ENCODE data around the gene FOXS1. TPM values are rescaled to one million over a fixed set of nuclear protein-coding genes. Genes with fewer than 3 reads are reported as not detected.

Gene FOXS1
- total RNA-seq, 4 donors from 2014 or later, result 0.33 TPM; not detected in 3

GRCh38 chr20:31836853-31837608 is 8.4 kb downstream of the FOXS1 start:
- Histone ChIP-seq H3K27ac (peak overlapping the region; percentile 79 to 95 (median 80)), H3K27me3 (no peaks in the 10 kb centered on the region), H3K9me3 (no peaks in the 10 kb centered on the region), H3K4me1 (peaks cover 14 to 29% of the 10 kb centered on the region in 2 donors), H3K4me3 (no peak overlapping the region), H3K36me3 (no peaks in the 10 kb centered on the region)
- DNase-seq (no peak), ATAC-seq (no peak)
- TF ChIP-seq, protein P1, sequence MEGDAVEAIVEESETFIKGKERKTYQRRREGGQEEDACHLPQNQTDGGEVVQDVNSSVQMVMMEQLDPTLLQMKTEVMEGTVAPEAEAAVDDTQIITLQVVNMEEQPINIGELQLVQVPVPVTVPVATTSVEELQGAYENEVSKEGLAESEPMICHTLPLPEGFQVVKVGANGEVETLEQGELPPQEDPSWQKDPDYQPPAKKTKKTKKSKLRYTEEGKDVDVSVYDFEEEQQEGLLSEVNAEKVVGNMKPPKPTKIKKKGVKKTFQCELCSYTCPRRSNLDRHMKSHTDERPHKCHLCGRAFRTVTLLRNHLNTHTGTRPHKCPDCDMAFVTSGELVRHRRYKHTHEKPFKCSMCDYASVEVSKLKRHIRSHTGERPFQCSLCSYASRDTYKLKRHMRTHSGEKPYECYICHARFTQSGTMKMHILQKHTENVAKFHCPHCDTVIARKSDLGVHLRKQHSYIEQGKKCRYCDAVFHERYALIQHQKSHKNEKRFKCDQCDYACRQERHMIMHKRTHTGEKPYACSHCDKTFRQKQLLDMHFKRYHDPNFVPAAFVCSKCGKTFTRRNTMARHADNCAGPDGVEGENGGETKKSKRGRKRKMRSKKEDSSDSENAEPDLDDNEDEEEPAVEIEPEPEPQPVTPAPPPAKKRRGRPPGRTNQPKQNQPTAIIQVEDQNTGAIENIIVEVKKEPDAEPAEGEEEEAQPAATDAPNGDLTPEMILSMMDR (IDR thresholded peaks at IDR 0.05 in 4 of 5, conservative IDR thresholded peaks at IDR 0.05 in 1 of 5), result no peak
- intact Hi-C loops (cut with DNase I; ENCODE audit: low total_unique reads), result loop anchor here (2.0 to 10.0 kb wide), 3 partner anchors 14 to 278 kb away; partner anchors contain the start of gene TPX2
- in situ Hi-C loops (cut with MboI; ENCODE audit: low sequenced_read_pairs in 4 of 4), result loop anchor here in 1 of 4 donors (25.0 kb wide), 1 partner anchor 100 kb away; the partner anchor contains the start of gene TPX2

DNA sequence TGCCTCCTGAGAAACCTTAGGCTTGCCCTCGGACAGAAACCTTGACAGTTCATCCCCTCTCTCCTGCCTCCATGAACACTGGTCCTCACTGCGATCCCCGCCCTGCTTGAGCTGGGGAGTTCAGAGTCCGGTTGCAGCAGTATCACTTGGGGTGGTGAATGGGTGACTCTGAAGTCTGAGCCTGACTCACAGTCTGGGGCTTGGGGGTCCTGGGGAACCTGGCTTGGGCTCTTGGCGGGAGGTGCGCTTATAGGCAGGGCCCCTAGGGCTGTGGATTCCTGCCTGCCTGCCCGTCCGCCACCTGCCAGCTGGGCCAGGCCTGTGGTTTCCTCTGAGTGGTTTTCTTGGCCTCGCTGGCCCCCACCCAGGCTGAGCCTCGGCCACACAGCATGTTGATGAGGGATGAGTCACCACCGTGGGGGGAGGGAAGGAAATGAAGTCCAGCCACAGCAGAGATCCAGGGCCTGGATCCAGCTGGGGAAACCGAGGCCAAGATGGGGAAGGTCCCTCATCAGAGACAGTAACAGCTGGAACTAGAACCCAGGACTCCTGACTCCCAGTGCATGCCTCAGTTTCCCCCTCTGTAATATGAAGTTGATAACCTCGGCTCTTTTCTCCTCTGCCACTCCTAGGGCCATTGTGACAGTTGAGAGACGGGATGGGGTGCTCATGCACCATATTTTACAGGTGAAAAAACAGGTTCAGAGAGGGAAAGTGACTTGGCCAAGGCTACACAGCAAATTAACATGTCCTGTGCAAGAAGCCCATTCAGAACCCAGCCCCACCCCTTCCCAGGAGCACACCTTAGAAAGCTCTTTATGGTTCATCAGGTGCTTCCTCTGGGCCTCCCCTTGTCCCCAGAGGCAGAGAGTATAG is 9.2 kb downstream of the FOXS1 start:
- in situ Hi-C loops (cut with MboI; ENCODE audit: low sequenced_read_pairs in 4 of 4), result loop anchor here in 1 of 4 donors (25.0 kb wide), 1 partner anchor 99 kb away; the partner anchor contains the start of gene TPX2
- intact Hi-C loops (cut with DNase I; ENCODE audit: low total_unique reads), result loop anchor here (2.0 to 10.0 kb wide), 3 partner anchors 13 to 279 kb away; partner anchors contain the start of gene TPX2
- H3K4me1 ChIP-seq, result peaks cover 14 to 33% of the 10 kb centered on the region in 2 donors

GRCh38 chr20:31835554-31835953 is 9.8 kb downstream of the FOXS1 start:
- intact Hi-C loops (cut with DNase I; ENCODE audit: low total_unique reads) (loop anchor here (5.0 to 10.0 kb wide), 2 partner anchors 98 to 279 kb away; partner anchors contain the start of gene TPX2), in situ Hi-C loops (cut with MboI; ENCODE audit: low sequenced_read_pairs in 4 of 4) (loop anchor here in 1 of 4 donors (25.0 kb wide), 1 partner anchor 98 kb away; the partner anchor contains the start of gene TPX2)
- no peaks in the 10 kb centered on the region for H3K27me3 ChIP-seq
- no peaks in the 10 kb centered on the region for H3K9me3 ChIP-seq
- H3K4me1 ChIP-seq, result peaks cover 14 to 38% of the 10 kb centered on the region in 2 donors
- ATAC-seq (peak in 1 of 2 donors; percentile 2), DNase-seq (no peak)
- TF ChIP-seq, protein P1 (IDR thresholded peaks at IDR 0.05 in 4 of 5, conservative IDR thresholded peaks at IDR 0.05 in 1 of 5), result no peak
- no peak for TF ChIP-seq POLR2A (IDR thresholded peaks at IDR 0.05)
- H3K4me3 ChIP-seq, result no peak overlapping the region
- peaks cover 0 to 4% of the 10 kb centered on the region in 2 donors for H3K36me3 ChIP-seq
- peak overlapping the region; percentile 79 to 95 (median 80) for H3K27ac ChIP-seq

More for the DNA sequence above, 9.2 kb downstream of the FOXS1 start:
- no peak for TF ChIP-seq POLR2A (IDR thresholded peaks at IDR 0.05)
- TF ChIP-seq, protein P1 (IDR thresholded peaks at IDR 0.05 in 4 of 5, conservative IDR thresholded peaks at IDR 0.05 in 1 of 5), result no peak
- Histone ChIP-seq H3K27me3 (no peaks in the 10 kb centered on the region), H3K9me3 (no peaks in the 10 kb centered on the region), H3K4me3 (no peak overlapping the region), H3K27ac (peak overlapping the region; percentile 79 to 95 (median 80)), H3K36me3 (peaks cover 0 to 4% of the 10 kb centered on the region in 2 donors)
- ATAC-seq (peak; percentile 81 to 96), DNase-seq (peak; percentile 89 to 94)

DNA sequence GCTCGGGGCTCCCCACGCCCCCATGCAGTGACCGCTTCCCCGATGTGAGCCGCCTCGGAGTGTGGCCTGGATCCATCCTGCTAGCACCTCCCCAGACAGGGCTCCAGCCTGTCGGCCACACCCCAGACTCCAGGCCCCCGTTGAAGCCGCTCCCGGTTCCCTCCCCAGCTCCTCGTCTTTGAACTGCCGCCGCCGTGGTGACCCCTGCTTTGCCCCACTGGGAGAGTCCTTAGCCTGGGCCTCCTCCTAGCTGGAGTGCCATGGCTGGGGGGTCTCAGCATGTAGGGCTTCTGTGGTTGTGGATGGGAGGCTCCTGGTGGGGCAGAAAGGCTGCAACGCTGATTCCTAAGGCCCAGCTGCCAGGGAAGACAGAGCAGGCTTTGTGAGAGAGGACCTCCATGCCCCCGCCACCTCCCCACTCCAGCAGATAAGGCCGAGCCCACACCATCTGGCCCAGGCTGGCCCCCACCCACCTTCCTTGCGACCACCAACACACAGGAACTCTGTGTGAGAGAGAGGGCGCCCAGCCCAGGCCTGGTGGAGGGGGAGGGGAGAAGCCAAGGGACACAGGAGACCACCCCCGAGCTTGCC is 11.4 kb downstream of the FOXS1 start:
- Histone ChIP-seq H3K4me1 (peaks cover 14 to 48% of the 10 kb centered on the region in 2 donors), H3K9me3 (no peaks in the 10 kb centered on the region), H3K27me3 (no peaks in the 10 kb centered on the region), H3K36me3 (peaks cover 0 to 4% of the 10 kb centered on the region in 2 donors), H3K27ac (peak overlapping the region; percentile 69 to 95 (median 80)), H3K4me3 (no peak overlapping the region)
- intact Hi-C loops (cut with DNase I; ENCODE audit: low total_unique reads), result loop anchor here (2.0 to 10.0 kb wide), 2 partner anchors 109 to 281 kb away; no protein-coding TSS in a partner anchor
- TF ChIP-seq, protein P1 (IDR thresholded peaks at IDR 0.05 in 4 of 5, conservative IDR thresholded peaks at IDR 0.05 in 1 of 5), result no peak
- no peak for TF ChIP-seq POLR2A (IDR thresholded peaks at IDR 0.05)
- DNase-seq, result no peak
- ATAC-seq, result no peak
- in situ Hi-C loops (cut with MboI; ENCODE audit: low sequenced_read_pairs in 4 of 4), result loop anchor here in 1 of 4 donors (25.0 kb wide), 1 partner anchor 97 kb away; the partner anchor contains the start of gene TPX2

Measured in gastrocnemius medialis (tissue), 4 donors.